Uterus (tissue), 4 donors: Measurements from ENCODE around the gene ST7. TPM values are rescaled to one million over a fixed set of nuclear protein-coding genes. Genes with fewer than 3 reads are reported as not detected.

ENCODE experiments used
- DNase-seq, 2 donors: peaks; one replicate each; pipeline ENCODE4 v3.0.0-alpha.2; 2019 to 2020
- H3K27ac ChIP-seq, 2 donors: fragments of 200-600 bp; sonication (generic); 1 replicate in 1 of 2; 2 replicates in 1 of 2; pipeline ENCODE4 v1.5.1; 2016 to 2018
- H3K27me3 ChIP-seq, 2 donors: fragments of 200-600 bp; sonication (generic); one replicate each; pipeline ENCODE4 v1.5.1; 2018 to 2019; ENCODE audit warnings: control low read depth in 1 of 2
- H3K36me3 ChIP-seq, 2 donors: fragments of 200-600 bp; sonication (generic); one replicate each; pipeline ENCODE4 v1.5.1; 2019; ENCODE audit warnings: control low read depth in 1 of 2
- H3K4me1 ChIP-seq, 2 donors: fragments of 200-600 bp; sonication (generic); one replicate each; pipeline ENCODE4 v1.5.1; 2018 to 2019; ENCODE audit warnings: control low read depth in 1 of 2
- H3K4me3 ChIP-seq, 2 donors: fragments of 200-600 bp; sonication (generic); 1 replicate in 1 of 2; 2 replicates in 1 of 2; pipeline ENCODE4 v1.5.1; 2018 to 2019; ENCODE audit warnings: mild to moderate bottlenecking in 1 of 2
- H3K9me3 ChIP-seq, 2 donors: fragments of 200-600 bp; sonication (generic); one replicate each; pipeline ENCODE4 v1.5.1; 2019; ENCODE audit warnings: control low read depth in 1 of 2
- CTCF ChIP-seq, 4 experiments: fragments of 200-600 bp in 2 of 4; fragments of 450-650 bp in 2 of 4; sonication (generic) in 2 of 4; IDR thresholded peaks; one replicate each; pipeline ENCODE4 v1.5.1; 2016 to 2019; ENCODE audit warnings: antibody characterized with exemption in 4 of 4, mild to moderate bottlenecking in 2 of 4, moderate library complexity in 1 of 4
- POLR2A ChIP-seq, 2 donors: fragments of 450-650 bp; IDR thresholded peaks; one replicate each; pipeline ENCODE4 v1.6.1; 2016; ENCODE audit warnings: antibody characterized with exemption in 2 of 2, mild to moderate bottlenecking in 1 of 2, moderate library complexity in 1 of 2
- intact Hi-C: fragments of 100-400 bp; cut with DNase I; formaldehyde crosslinking; loops from one replicate; pipeline ENCODE4 v1.15.1; 2023; ENCODE audit warnings: low total_unique reads
- total RNA-seq, 4 donors: library from RNA; depleted of rRNA in 3 of 4; stranded (reverse); fragments of >200 nt in 3 of 4; gene quantifications; one replicate each; pipeline versions ENCODE4 v1.1.0 to v1.2.4, GENCODE V29; 2014 to 2023
- donor health status: DM: yes; HTN: yes; CAD: no.

The ST7 gene
- total RNA-seq, 4 donors from 2014 or later = 27.4 to 41.0 (median 31.4) TPM

DNA sequence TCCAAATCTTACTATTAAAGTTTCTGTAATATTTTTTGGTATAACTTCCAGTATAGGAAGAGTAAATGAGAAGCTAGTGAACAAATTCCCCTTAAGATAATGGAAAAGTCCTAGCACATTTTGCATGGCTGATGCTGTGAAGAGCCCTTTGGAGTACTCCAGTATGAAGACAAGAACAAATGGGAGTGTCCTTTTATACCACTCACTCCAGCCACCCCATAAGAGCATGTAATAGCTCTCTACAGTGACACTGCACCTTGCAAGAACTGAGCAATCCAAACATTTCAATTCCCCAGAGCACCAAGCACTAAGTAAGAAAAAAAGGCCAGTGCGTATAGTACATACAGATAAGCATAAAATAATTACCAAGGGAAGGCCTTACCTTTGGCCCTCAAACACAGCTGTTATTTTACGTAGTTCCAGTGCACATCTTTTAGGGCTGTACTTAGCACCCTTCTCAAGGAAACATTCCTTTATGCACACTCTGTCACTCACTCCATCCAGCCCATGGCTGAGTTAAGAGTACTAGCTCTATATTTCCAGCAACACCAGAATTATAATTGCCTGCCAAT is 135.4 kb downstream of the ST7 start:
- Histone ChIP-seq H3K4me1 (no peaks in the 10 kb centered on the region), H3K27ac (no peak overlapping the region), H3K36me3 (no peaks in the 10 kb centered on the region), H3K9me3 (no peaks in the 10 kb centered on the region), H3K4me3 (no peak overlapping the region), H3K27me3 (no peaks in the 10 kb centered on the region)
- intact Hi-C loops = no loop called here
- no peak for DNase-seq
- TF ChIP-seq CTCF (IDR thresholded peaks at IDR 0.05) (no peak), POLR2A (IDR thresholded peaks at IDR 0.05) (no peak)

DNA sequence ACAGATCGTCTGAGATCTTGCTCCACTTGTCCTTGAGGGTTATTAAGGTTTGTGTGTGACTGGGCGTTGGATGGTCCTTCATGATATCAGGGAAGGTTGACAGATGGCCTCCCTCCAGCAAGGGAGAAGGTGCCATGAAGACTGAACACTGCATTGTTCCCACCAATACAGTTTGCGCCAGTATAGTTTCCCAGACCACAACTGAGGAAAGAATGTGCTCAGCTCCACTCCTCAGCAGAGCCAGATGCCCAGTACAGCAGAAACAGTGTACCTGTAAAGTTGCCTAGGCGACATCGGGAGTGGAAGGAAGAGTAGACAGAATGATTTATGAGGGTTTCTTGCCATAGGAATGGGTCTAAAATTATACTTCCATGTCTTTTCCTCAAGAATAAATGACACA is 137.5 kb downstream of the ST7 start:
- H3K27me3 ChIP-seq = no peaks in the 10 kb centered on the region

DNA sequence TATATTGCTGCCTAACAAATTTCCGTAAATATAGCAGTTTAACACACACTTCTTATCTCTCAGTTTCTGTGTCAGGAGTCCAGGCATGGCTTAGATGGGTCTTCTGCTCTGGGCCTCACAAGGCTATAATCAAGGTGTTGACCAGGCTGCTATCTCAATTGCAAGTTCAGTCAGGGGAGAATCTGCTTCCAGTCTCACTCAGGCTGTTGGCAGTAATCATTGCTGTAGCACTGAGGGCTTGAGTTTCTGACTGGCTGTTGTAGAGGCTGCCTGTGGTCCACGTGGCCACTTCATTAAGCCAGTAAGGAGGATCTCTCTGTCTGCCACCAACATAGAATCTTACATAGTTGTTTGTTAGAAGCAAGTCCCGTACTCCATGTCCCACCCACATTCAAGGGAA is 138.4 kb downstream of the ST7 start:
- Histone ChIP-seq H3K27me3 (no peaks in the 10 kb centered on the region), H3K27ac (no peak overlapping the region), H3K36me3 (no peaks in the 10 kb centered on the region), H3K4me3 (no peak overlapping the region), H3K4me1 (no peaks in the 10 kb centered on the region), H3K9me3 (no peaks in the 10 kb centered on the region)
- intact Hi-C loops = no loop called here
- no peak for DNase-seq
- TF ChIP-seq POLR2A (IDR thresholded peaks at IDR 0.05) (no peak), CTCF (IDR thresholded peaks at IDR 0.05) (no peak)

More for the DNA sequence above, 137.5 kb downstream of the ST7 start:
- no peak overlapping the region for H3K4me3 ChIP-seq
- H3K4me1 ChIP-seq = no peaks in the 10 kb centered on the region
- H3K36me3 ChIP-seq = no peaks in the 10 kb centered on the region
- H3K27ac ChIP-seq = no peak overlapping the region
- intact Hi-C loops = no loop called here
- no peak for DNase-seq
- TF ChIP-seq POLR2A (IDR thresholded peaks at IDR 0.05) = no peak
- no peaks in the 10 kb centered on the region for H3K9me3 ChIP-seq

- no peaks in the 10 kb centered on the region for H3K9me3 ChIP-seq
- TF ChIP-seq CTCF (IDR thresholded peaks at IDR 0.05) = no peak
- no peak for TF ChIP-seq POLR2A (IDR thresholded peaks at IDR 0.05)
- H3K4me1 ChIP-seq = no peaks in the 10 kb centered on the region
- no peak overlapping the region for H3K27ac ChIP-seq
- DNase-seq = no peak
- no peaks in the 10 kb centered on the region for H3K27me3 ChIP-seq
- no peaks in the 10 kb centered on the region for H3K36me3 ChIP-seq
- intact Hi-C loops = no loop called here
- H3K4me3 ChIP-seq = no peak overlapping the region
Measured at GRCh38 chr7:117092785-117093184, 139.5 kb downstream of the ST7 start.

- H3K27ac ChIP-seq = no peak overlapping the region
- H3K9me3 ChIP-seq = no peaks in the 10 kb centered on the region
- no peaks in the 10 kb centered on the region for H3K36me3 ChIP-seq
- H3K4me3 ChIP-seq = no peak overlapping the region
- H3K27me3 ChIP-seq = no peaks in the 10 kb centered on the region
- TF ChIP-seq CTCF (IDR thresholded peaks at IDR 0.05) (no peak), POLR2A (IDR thresholded peaks at IDR 0.05) (no peak)
- H3K4me1 ChIP-seq = no peaks in the 10 kb centered on the region
- no peak for DNase-seq
- intact Hi-C loops = no loop called here
Measured at GRCh38 chr7:117094457-117094856, 141.2 kb downstream of the ST7 start.

DNA sequence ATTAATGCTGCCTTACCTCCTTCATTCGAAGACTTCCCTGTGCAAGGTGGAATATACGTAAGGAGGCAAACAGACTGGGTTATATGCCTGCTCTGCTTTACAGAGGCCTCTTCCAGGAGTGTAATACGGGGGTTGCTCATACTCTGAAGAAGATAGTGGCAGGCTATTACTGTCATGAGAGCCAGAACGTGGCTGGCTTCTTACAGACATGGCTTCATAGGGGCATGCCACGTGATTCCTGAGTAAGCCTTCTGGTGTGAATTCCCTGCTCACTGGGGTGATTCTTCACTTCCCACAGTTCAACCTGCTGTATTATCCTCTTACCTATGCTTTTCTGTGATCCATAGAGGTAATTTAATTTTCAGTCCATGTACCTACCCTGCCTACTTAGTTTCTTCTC is 141.8 kb downstream of the ST7 start:
- no peak overlapping the region for H3K4me3 ChIP-seq
- no peaks in the 10 kb centered on the region for H3K9me3 ChIP-seq
- DNase-seq = no peak
- TF ChIP-seq CTCF (IDR thresholded peaks at IDR 0.05) (no peak), POLR2A (IDR thresholded peaks at IDR 0.05) (no peak)
- no peaks in the 10 kb centered on the region for H3K36me3 ChIP-seq
- H3K4me1 ChIP-seq = no peaks in the 10 kb centered on the region
- H3K27me3 ChIP-seq = no peaks in the 10 kb centered on the region
- H3K27ac ChIP-seq = no peak overlapping the region
- intact Hi-C loops = no loop called here
